Bronchial smooth muscle cell (primary cell): ENCODE results near the gene CDKL5. TPM values are rescaled to one million over a fixed set of nuclear protein-coding genes. Genes with fewer than 3 reads are reported as not detected.

ENCODE experiments used
- total RNA-seq: library from RNA; depleted of rRNA; stranded (reverse); fragments of >200 nt; gene quantifications from 2 replicates; pipeline ENCODE4 v1.2.1, GENCODE V29; 2014

CDKL5 gene
- 1.9 and 2.2 TPM in 2 replicates for total RNA-seq

DNA sequence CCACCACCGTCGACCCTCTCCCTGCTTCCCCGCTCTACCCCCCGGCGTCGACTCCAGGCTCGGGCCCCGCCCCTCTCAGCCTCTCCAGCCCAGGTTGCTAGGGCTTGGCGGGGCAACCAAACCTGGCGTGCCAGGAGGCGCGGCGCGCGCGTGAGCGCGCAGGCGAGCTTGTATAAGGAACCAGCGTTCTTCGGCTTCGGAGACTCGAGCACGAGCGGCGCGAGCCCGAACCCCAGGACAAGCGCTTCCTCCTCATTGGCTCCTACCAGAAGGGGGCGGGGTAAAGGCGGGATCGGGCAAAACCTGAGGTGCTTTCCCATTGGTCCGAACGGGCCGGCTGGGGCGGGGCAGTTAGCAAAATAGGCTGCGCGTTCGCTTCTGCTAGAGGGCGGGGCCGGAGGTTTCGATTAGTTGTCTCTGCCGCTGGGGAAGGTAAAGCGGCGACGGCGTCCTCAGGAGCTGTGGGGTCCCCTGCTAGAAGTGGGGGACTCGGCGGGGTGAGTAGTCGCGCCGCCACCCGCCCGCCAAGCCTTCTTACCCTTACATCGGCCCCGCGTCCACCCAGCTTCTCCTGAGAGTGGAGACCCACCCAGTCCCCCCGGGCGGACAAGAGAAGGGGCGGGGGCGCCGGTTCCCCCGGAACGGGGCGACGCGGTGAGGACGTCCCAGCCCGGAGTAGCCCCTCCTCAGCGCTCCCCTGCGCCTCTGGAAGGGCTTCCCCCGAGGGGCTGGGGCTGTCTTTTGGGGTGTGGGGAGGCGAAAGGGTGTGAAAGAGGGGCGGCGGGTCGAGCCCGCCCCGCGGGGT is at the start of gene CDKL5:
TSS of gene CDKL5 (plus strand) at position 410 of the 805 bp plus-strand sequence. CDS start 81,489 bp downstream, outside the sequence.

GRCh38 chrX:18672008-18672407 is 246.6 kb downstream of the CDKL5 start, which contains the start of gene RS1:
Gene RS1 (minus strand): TSS chrX:18672108. CDS start chrX:18672068, 40 bp downstream.

Other genes with a start within 250 kb of the CDKL5 start
- not detected in 2 replicates for gene BEND2, start 204.7 kb upstream of the CDKL5 start, total RNA-seq
- 0.79 and 1.1 TPM in 2 replicates for gene SCML2, start 70.9 kb upstream of the CDKL5 start, total RNA-seq
- not detected in 2 replicates for gene RS1, start 246.5 kb downstream of the CDKL5 start, total RNA-seq